IPS-18c (cell line): Measurements from ENCODE around the gene MAGEA11.
"Not testable (repeated sequence)": the region's sequence is repeated elsewhere in the genome, so short reads cannot be mapped to it uniquely, and the experiment has no call there.

Experiments
- H3K4me3 ChIP-seq: 2 replicates; pipeline ENCODE4 v1.7.0; 2013; ENCODE audit warnings: low read depth, mild to moderate bottlenecking, low read length, moderate library complexity; ENCODE audit not compliant: insufficient read depth
- H3K9me3 ChIP-seq: one replicate; pipeline ENCODE4 v1.6.1; 2013; ENCODE audit warnings: mild to moderate bottlenecking, low read length, moderate library complexity; ENCODE audit not compliant: control insufficient read depth, insufficient read depth

Gene MAGEA11

GRCh38 chrX:149712831-149713230, 971 bp downstream of the MAGEA11 start:
- peaks cover 3% of the 10 kb centered on the region for H3K9me3 ChIP-seq

DNA sequence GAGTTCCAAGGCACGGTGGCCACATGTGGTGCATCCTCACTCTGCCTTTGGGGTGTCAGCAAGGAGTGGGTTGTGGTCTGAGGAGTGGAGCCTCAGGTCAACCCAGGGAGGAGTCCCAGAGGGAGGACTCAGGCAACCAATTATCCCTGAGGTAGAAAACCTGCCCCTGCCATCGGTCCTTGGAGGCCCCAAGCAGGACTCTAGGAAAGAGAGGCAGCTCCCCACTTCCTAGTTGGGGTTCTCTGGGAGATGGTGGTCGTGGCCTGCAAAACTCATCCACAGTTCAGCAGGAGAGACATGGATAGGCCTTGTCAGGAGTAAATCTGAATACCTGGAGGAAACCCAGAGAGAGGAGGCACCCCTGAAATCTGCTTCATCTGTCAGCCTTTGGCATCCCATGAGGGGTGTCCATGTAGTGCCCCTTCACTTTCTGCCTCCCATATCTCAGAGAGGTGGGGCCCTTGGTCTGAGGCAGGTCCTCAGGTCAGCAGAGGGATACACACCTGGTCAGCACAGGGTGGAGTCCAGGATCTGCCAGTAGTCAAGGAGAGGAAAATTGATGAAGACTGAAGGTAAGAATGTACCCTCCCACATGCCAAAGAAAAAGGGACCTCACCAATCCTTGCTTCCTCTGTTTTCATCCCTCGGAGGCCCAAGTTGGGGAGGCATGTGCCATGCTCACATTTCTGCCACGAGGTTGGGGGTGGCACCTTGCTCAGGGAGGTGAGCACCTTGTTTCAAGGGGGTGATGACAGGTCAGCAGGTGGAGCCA, 1.6 kb downstream of the MAGEA11 start:
- H3K4me3 ChIP-seq, result no peak overlapping the region
- H3K9me3 ChIP-seq, result peaks cover 3% of the 10 kb centered on the region

More at GRCh38 chrX:149712831-149713230, 971 bp downstream of the MAGEA11 start:
- H3K4me3 ChIP-seq, result no peak overlapping the region

DNA sequence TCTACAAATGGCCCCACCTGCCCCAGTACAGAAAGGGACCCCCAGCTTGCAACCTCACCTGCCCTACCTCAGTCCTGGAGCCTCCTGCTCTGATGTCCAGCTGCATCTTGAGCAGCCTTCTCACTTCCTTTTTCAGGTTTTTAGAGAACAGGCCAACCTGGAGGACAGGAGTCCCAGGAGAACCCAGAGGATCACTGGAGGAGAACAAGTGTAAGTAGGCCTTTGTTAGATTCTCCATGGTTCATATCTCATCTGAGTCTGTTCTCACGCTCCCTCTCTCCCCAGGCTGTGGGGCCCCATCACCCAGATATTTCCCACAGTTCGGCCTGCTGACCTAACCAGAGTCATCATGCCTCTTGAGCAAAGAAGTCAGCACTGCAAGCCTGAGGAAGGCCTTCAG, 3.6 kb downstream of the MAGEA11 start:
- Histone ChIP-seq H3K9me3 (peaks cover 3% of the 10 kb centered on the region), H3K4me3 (no peak overlapping the region)

DNA sequence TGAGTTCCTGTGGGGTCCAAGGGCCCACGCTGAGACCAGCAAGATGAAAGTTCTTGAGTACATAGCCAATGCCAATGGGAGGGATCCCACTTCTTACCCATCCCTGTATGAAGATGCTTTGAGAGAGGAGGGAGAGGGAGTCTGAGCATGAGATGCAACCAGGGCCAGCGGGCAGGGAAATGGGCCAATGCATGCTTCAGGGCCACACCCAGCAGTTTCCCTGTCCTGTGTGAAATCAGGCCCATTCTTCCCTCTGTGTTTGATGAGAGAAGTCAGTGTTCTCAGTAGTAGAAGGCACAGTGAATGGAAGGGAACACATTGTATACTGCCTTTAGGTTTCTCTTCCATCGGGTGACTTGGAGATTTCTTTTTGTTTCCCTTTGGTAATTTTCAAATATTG, 4.8 kb downstream of the MAGEA11 start:
- Histone ChIP-seq H3K4me3 (no peak overlapping the region), H3K9me3 (peaks cover 3% of the 10 kb centered on the region)

DNA sequence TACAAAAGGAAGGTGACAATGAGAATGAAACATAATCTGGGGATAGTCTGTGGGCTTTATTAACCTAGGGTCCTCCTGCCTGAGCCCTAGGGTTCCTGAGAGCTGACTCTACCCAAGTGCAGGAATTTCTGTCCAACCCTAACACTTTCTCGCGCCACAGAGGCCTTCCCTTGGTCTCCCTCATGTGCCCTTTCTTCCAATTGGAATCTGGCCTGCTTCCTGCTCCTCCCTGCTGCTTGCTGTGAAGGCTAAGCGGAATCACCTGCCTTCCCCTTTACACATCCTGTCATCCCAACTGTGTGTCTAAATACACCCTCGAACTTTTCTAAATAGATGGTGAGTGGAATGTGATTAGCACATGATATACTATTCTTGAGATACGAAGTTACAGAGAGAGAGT, 5.9 kb downstream of the MAGEA11 start:
- Histone ChIP-seq H3K4me3 (no peak overlapping the region), H3K9me3 (no peaks in the 10 kb centered on the region)

DNA sequence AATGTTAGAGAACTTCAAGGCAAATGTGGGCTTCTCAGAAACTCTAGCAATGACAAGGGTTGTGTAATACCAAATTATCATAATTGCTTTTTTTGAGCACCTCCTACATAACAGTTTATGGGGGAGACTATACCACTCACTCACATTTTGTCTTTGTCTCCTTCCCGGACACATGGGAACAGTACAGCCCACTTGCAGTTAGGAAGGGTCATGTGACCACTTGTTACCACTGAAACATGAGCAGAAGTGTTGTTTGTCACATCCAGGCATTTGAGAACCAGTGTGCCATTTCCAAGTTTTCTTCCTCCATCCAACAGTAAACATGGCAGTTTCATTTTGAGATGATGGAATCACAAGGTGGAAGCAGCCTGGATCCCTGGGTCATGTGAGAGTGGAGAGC, 6.9 kb downstream of the MAGEA11 start:
- no peak overlapping the region for H3K4me3 ChIP-seq
- H3K9me3 ChIP-seq, result no peaks in the 10 kb centered on the region

DNA sequence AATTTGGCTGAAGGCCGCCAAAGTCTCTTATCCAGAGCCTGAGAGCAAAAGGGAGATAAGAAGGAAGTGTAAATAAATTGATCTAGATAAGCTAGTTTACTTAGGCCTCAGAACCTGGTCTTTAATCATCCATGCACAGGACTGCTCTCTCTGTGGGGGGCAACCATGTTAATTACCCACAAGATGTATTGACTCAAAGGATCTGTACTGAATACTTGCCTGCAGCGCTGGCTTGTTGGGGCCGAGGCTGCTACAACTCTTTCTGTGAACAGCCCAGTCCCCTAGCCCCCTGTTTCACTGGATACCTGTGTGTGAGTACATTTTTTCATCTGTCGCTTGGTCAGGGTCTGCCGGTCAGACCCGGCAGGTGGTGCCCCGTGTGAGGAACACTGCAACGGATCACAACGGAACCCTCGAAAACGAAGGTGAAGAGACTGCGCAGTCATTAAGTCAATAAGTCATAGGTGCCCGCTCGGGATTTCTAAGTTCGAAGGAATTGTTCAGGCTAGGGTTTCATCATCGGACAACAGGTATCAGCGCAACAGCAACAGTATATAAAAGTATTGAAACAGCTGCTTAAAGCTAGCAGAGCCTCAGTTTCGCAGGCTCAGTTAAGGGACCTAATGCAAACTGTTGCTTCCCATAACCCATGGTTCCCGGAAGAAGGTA, 8.3 kb downstream of the MAGEA11 start:
- no peaks in the 10 kb centered on the region for H3K9me3 ChIP-seq

DNA sequence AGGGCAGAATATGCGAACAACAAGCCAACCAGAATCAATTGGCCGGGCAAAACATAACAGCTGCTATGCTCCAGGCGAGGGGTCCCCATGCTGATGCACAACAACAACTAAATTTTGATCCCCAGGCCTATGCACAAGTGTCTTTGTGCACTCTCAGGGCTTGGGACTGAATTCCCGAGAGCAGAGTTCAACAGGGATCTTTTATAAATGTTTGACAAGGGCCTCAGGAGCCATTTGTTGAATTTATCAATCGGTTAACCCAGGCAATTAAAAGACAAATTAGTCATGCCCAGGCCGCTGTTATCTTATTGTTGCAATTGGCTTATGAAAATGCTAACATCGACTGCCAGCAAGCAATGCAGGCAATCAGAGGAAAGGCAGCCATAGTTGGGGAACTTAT, 9.4 kb downstream of the MAGEA11 start:
- not testable (repeated sequence) for H3K4me3 ChIP-seq, H3K9me3 ChIP-seq

More for the DNA sequence above, 8.3 kb downstream of the MAGEA11 start:
- no peak overlapping the region for H3K4me3 ChIP-seq

- Histone ChIP-seq H3K4me3 (no peak overlapping the region), H3K9me3 (no peaks in the 10 kb centered on the region)
These were observed 9.9 kb downstream of the MAGEA11 start for GRCh38 chrX:149721778-149722177.

GRCh38 chrX:149723583-149724118, 11.8 kb downstream of the MAGEA11 start:
- not testable (repeated sequence) for H3K4me3 ChIP-seq, H3K9me3 ChIP-seq

DNA sequence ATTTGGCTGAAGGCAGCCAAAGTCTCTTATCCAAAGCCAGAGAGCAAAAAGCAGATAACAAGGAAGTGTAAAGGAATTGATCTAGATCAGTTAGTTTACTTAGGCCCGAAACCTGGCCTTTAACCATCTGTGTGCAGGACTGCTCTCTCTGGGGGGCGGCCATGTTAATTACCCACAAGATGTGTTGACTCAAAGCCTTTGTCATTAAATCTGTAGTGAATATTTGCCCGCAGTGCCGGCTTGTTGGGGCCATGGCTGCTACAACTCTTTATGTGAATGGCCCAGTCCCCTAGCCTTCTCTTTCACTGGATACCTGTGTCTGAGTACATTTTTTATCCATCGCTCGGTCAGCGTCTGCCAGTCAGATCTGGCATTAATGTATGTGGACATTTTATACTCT, 15.4 kb downstream of the MAGEA11 start:
- H3K9me3 ChIP-seq, H3K4me3 ChIP-seq: not testable (repeated sequence)

DNA sequence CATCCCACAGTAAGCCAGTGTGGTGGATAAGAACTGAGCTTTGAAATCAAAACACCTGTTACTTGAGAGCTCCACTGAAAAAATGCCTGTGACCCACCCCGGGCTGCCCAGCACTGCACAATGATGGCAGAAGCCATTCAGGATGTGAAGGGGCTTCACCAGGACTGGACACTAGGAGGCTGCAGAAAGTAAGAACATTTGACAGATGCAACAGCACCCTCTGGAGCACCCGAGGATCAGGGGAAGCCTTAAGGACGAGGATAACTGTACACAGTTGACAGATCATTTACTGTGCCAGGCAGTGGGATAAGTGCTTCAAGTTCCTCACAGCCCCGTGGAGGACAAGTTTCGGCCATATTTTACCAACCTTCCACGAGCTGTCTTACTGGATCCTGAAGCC, 30.4 kb downstream of the MAGEA11 start:
- not testable (repeated sequence) for H3K9me3 ChIP-seq, H3K4me3 ChIP-seq

DNA sequence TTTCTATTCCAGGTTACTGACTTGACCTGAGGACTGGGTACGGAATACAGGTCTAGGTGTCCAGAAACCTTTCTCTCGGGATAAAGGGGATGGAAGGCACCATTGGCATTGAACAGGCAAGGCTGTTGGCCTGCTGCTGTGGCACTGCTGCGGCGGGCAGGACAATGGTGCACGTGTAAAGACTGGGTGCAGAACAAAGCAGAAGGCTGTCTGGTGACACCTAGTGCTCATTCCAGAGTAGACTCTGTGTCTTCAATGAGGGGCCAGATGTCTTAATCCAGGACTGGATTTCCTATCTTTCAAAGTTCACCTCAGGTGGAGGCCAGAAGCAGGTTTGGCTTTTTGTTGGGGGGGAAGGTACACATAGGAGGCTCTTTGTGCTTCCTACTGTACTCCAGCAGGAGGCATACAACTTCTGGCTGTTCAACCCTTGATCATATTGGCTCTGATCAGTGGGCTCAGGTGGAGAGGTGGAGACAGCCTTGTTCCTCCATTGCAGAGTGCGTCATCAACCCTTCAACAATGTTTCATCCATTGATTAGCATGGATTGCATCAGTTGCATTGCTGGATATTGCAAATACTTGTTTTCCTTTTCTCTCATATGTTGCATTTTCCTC, 34.6 kb downstream of the MAGEA11 start:
- H3K9me3 ChIP-seq, H3K4me3 ChIP-seq: not testable (repeated sequence)

DNA sequence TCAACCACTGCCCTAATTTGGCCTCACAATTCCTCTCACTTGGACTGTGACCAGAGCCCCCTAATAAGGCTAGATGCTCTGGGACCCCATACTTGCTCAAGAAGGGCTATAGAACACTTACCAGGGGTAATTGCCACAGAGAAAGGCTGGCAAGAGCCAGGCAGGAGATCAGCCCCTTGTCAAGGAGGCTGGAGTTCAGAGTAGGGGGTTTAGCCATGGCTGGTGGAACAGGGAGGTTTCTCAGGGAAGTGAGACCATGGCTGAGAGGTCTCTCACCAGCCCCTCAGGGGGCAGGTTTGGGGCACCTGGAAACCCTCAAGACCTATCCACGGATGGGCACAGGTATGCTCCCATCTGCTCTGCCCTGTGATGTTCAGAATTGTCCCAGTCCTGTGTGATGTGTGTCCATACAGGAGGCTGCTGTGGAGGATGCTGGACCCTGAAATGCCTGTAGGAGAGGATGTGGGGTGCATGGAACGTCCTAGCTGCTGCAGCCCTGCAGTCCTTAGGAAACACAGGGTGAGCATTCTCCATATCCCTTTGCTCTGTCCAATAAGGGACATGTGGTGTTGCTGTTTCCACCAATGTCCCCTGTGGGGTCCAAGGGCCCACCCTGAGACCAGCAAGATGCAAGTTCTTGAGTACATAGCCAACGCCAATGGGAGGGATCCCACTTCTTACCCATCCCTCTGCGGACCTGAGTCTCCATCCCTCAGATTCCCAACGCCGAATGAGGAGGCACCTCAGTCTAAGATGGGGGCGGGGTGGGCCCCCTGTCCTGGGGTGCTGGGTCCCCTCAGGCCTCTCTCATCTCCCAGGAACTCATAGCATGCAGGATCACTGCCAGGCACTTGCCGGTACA, 45.6 kb downstream of the MAGEA11 start:
- Histone ChIP-seq H3K9me3 (peaks cover 4% of the 10 kb centered on the region), H3K4me3 (no peak overlapping the region)

DNA sequence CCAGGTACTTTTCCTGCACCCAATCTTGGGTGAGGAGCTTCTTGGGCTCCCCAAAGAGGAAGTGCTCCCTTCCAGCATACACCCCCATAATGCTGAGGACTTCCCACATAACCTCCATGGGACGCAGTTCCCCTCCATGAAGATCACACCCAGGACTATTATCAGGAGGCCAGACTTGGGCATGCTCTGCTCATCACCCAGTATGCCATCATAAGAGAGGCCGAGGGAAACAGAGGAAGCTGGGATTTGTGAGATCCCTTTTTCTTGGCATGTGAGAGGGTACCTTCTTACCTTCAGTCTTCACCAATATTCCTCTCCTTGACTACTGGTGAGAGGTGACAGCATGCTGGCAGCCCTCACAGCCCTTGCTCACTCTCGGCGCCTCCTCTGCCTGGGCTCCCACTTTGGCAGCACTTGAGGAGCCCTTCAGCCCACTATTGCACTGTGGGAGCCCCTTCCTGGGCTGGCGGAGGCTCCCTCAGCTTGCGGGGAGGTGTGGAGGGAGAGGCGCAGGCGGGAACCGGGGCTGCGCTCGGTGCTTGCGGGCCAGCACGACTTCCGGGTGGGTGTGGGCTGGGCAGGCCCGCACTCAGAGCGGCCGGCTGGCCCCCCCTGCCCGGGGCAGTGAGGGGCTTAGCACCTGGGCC, 46.3 kb downstream of the MAGEA11 start:
- no peak overlapping the region for H3K4me3 ChIP-seq
- H3K9me3 ChIP-seq, result peaks cover 4% of the 10 kb centered on the region

- H3K4me3 ChIP-seq, result not testable (repeated sequence)
These were observed 46.8 kb downstream of the MAGEA11 start for GRCh38 chrX:149758715-149759078.

GRCh38 chrX:149759824-149760223, 48.0 kb downstream of the MAGEA11 start:
- H3K9me3 ChIP-seq, result peaks cover 4% of the 10 kb centered on the region
- no peak overlapping the region for H3K4me3 ChIP-seq

More at GRCh38 chrX:149758715-149759078, 46.8 kb downstream of the MAGEA11 start:
- not testable (repeated sequence) for H3K9me3 ChIP-seq
